Measurements from ENCODE around the gene TNFRSF1A. TPM values are rescaled to one million over a fixed set of nuclear protein-coding genes. Genes with fewer than 3 reads are reported as not detected.

Gene TNFRSF1A
- total RNA-seq, 1 experiment from 2014 or later, result 108 TPM

GRCh38 chr12:6380141-6381121, 38.6 kb upstream of the TNFRSF1A start:
- Histone ChIP-seq H3K27ac (ENCODE audit: low read length) (no peak overlapping the region), H3K4me3 (ENCODE audit: low read depth in 2 of 2, low read length in 2 of 2) (no peak overlapping the region), H3K4me1 (ENCODE audit: control insufficient read depth, insufficient read depth, low read length) (peaks cover 24% of the 10 kb centered on the region), H3K36me3 (ENCODE audit: control insufficient read depth, insufficient read depth, low read length) (peaks cover 5% of the 10 kb centered on the region; the same call in 1 of the 2 replicates), H3K27me3 (ENCODE audit: control insufficient read depth, insufficient read depth, low read length) (no peaks in the 10 kb centered on the region), H3K9me3 (ENCODE audit: control insufficient read depth, insufficient read depth, low read depth, low read length) (no peaks in the 10 kb centered on the region)
- BruUV-seq (replicated peaks), result no TSS peak
- no peak for DNase-seq (ENCODE audit: low read depth, low spot score)
- no peak for TF ChIP-seq SIN3A (IDR thresholded peaks at IDR 0.05; ENCODE audit: borderline replicate concordance, insufficient read depth, low read depth, low read length)
- no peak for TF ChIP-seq REST (IDR thresholded peaks at IDR 0.05; ENCODE audit: insufficient read depth in 1 of 2, low read depth in 2 of 2, low read length in 1 of 2)
- no peak for TF ChIP-seq POLR2AphosphoS5 (IDR thresholded peaks at IDR 0.05; ENCODE audit: low read depth, low read length)
- no peak for TF ChIP-seq CTCF (IDR thresholded peaks at IDR 0.05)
- no peak for TF ChIP-seq TCF7L2 (IDR thresholded peaks at IDR 0.05; ENCODE audit: low read depth, low read length)
- no peak for ATAC-seq
- ChIA-PET CTCF (no interaction called here), POLR2A (no interaction called here)
- in situ Hi-C loops (cut with HindIII; ENCODE audit: low pct_unique_long_range_greater_than_20kb, low sequenced_read_pairs), result no loop called here
- intact Hi-C loops (cut with micrococcal nuclease; ENCODE audit: unreplicated experiment), result no loop called here

- ATAC-seq, result no peak
- Histone ChIP-seq H3K36me3 (ENCODE audit: control insufficient read depth, insufficient read depth, low read length) (no peaks in the 10 kb centered on the region), H3K4me1 (ENCODE audit: control insufficient read depth, insufficient read depth, low read length) (peaks cover 39% of the 10 kb centered on the region), H3K27me3 (ENCODE audit: control insufficient read depth, insufficient read depth, low read length) (no peaks in the 10 kb centered on the region), H3K27ac (ENCODE audit: low read length) (no peak overlapping the region), H3K9me3 (ENCODE audit: control insufficient read depth, insufficient read depth, low read depth, low read length) (no peaks in the 10 kb centered on the region), H3K4me3 (ENCODE audit: low read depth in 2 of 2, low read length in 2 of 2) (no peak overlapping the region)
- CTCF ChIA-PET, result no interaction called here
- in situ Hi-C loops (cut with HindIII; ENCODE audit: low pct_unique_long_range_greater_than_20kb, low sequenced_read_pairs) (no loop called here), intact Hi-C loops (cut with micrococcal nuclease; ENCODE audit: unreplicated experiment) (no loop called here)
- DNase-seq (ENCODE audit: low read depth, low spot score), result no peak
- no peak for TF ChIP-seq TCF7L2 (IDR thresholded peaks at IDR 0.05; ENCODE audit: low read depth, low read length)
- TF ChIP-seq CTCF (IDR thresholded peaks at IDR 0.05), result no peak
- TF ChIP-seq POLR2AphosphoS5 (IDR thresholded peaks at IDR 0.05; ENCODE audit: low read depth, low read length), result no peak
- TF ChIP-seq REST (IDR thresholded peaks at IDR 0.05; ENCODE audit: insufficient read depth in 1 of 2, low read depth in 2 of 2, low read length in 1 of 2), result no peak
- no peak for TF ChIP-seq SIN3A (IDR thresholded peaks at IDR 0.05; ENCODE audit: borderline replicate concordance, insufficient read depth, low read depth, low read length)
- POLR2A ChIA-PET, result interaction anchor here (0.7 kb wide), 1 partner anchor 71 kb away, joined by 11 read pairs; no protein-coding TSS in a partner anchor
- BruUV-seq (replicated peaks), result no TSS peak
Observed at GRCh38 chr12:6378709-6379472, 37.0 kb upstream of the TNFRSF1A start.
